Measurements from ENCODE around the gene NADSYN1.

GRCh38 chr11:71452199-71453036 is 585 bp upstream of the NADSYN1 start:
- TF ChIP-seq CTCF (IDR thresholded peaks at IDR 0.05; ENCODE audit: low read depth, low read length, poor library complexity, severe bottlenecking), result no peak
- TF ChIP-seq EZH2phosphoT487 (IDR thresholded peaks at IDR 0.05; ENCODE audit: borderline replicate concordance, low read length), result no peak

Measured in DOHH2 (cell line).